Testis (tissue), 2 donors: ENCODE measurements around the gene POLR2F.

Experiments
- CTCF ChIP-seq, 3 experiments: fragments of 450-650 bp in 2 of 3; fragments of 200-600 bp in 1 of 3; sonication (generic) in 1 of 3; IDR thresholded peaks; one replicate each; pipeline ENCODE4 v1.5.1; 2016 to 2019; ENCODE audit warnings: antibody characterized with exemption in 3 of 3, mild to moderate bottlenecking in 2 of 3, moderate library complexity in 1 of 3
- POLR2A ChIP-seq: fragments of 450-650 bp; IDR thresholded peaks from one replicate; pipeline ENCODE4 v1.6.1; 2017; ENCODE audit warnings: antibody characterized with exemption, mild to moderate bottlenecking, moderate library complexity

GRCh38 chr22:37985050-37985585 is 31.6 kb downstream of the POLR2F start:
- no peak for TF ChIP-seq CTCF (IDR thresholded peaks at IDR 0.05)
- no peak for TF ChIP-seq POLR2A
